GM19239 (cell line): ENCODE data around the gene HRH3.

Source experiments
- DNase-seq: peaks from one replicate; pipeline ENCODE4 v3.0.0; 2011; ENCODE audit warnings: low spot score; ENCODE audit not compliant: insufficient read length
- FAIRE-seq: peaks from 2 replicates; lab custom pipeline; 2011; peaks lifted over from hg19 to GRCh38; lab: Jason Lieb, UNC

HRH3 gene

GRCh38 chr20:62232194-62232593 is 12.1 kb upstream of the HRH3 start:
- FAIRE-seq (no peak), DNase-seq (no peak)

- FAIRE-seq (no peak), DNase-seq (no peak)
Observed at GRCh38 chr20:62231292-62231691, 11.2 kb upstream of the HRH3 start.

- FAIRE-seq: no peak
- no peak for DNase-seq
Observed at GRCh38 chr20:62230696-62231095, 10.6 kb upstream of the HRH3 start.

GRCh38 chr20:62230276-62230675 is 10.2 kb upstream of the HRH3 start:
- no peak for FAIRE-seq

GRCh38 chr20:62229667-62230066 is 9.6 kb upstream of the HRH3 start:
- DNase-seq: no peak
- no peak for FAIRE-seq

More at GRCh38 chr20:62230276-62230675, 10.2 kb upstream of the HRH3 start:
- DNase-seq: no peak

- DNase-seq (no peak), FAIRE-seq (no peak)
Observed at GRCh38 chr20:62228982-62229545, 9.0 kb upstream of the HRH3 start.

- DNase-seq: no peak
- FAIRE-seq: no peak
Observed at GRCh38 chr20:62227977-62228958, 8.2 kb upstream of the HRH3 start.

GRCh38 chr20:62227591-62227976 is 7.5 kb upstream of the HRH3 start:
- DNase-seq: no peak

GRCh38 chr20:62226707-62227590 is 6.9 kb upstream of the HRH3 start:
- FAIRE-seq: no peak

More at GRCh38 chr20:62227591-62227976, 7.5 kb upstream of the HRH3 start:
- FAIRE-seq: no peak

GRCh38 chr20:62225820-62226635 is 6.0 kb upstream of the HRH3 start:
- no peak for DNase-seq

More at GRCh38 chr20:62226707-62227590, 6.9 kb upstream of the HRH3 start:
- DNase-seq: no peak

GRCh38 chr20:62225026-62225425 is 4.9 kb upstream of the HRH3 start:
- no peak for FAIRE-seq
- DNase-seq: no peak

More at GRCh38 chr20:62225820-62226635, 6.0 kb upstream of the HRH3 start:
- FAIRE-seq: no peak

GRCh38 chr20:62224113-62224855 is 4.2 kb upstream of the HRH3 start:
- DNase-seq (no peak), FAIRE-seq (no peak)

- no peak for DNase-seq
- FAIRE-seq: no peak
Observed at GRCh38 chr20:62223571-62223970, 3.5 kb upstream of the HRH3 start.

GRCh38 chr20:62222972-62223371 is 2.9 kb upstream of the HRH3 start:
- FAIRE-seq (no peak), DNase-seq (no peak)

- FAIRE-seq (no peak), DNase-seq (no peak)
Observed at GRCh38 chr20:62222266-62222850, 2.3 kb upstream of the HRH3 start.

- no peak for DNase-seq
- no peak for FAIRE-seq
Observed at GRCh38 chr20:62220666-62221568, 839 bp upstream of the HRH3 start.

GRCh38 chr20:62219101-62219991 is 732 bp downstream of the HRH3 start:
- no peak for FAIRE-seq
- DNase-seq: no peak
